HCT116 (cell line): Measurements from ENCODE around the gene SDF4.

ENCODE experiments used
- CEBPB ChIP-seq: IDR thresholded peaks from 2 replicates; pipeline ENCODE4 v1.6.1; 2012; ENCODE audit warnings: low read depth
- CTCF ChIP-seq, 3 experiments: fragments of 200-600 bp in 1 of 3; sonication (generic) in 1 of 3; IDR thresholded peaks in 2 of 3; conservative IDR thresholded peaks in 1 of 3; 2 replicates each; pipeline ENCODE4 v1.5.1; 2012 to 2017; ENCODE audit warnings: low read depth in 2 of 3, low read length in 2 of 3, antibody characterized with exemption in 1 of 3, borderline replicate concordance in 1 of 3, control low read depth in 1 of 3, mild to moderate bottlenecking in 1 of 3, mixed read lengths in 1 of 3, mixed run types in 1 of 3, moderate library complexity in 1 of 3; ENCODE audit not compliant: insufficient read depth in 1 of 3
- EZH2phosphoT487 ChIP-seq: fragments of 200-600 bp; IDR thresholded peaks from 2 replicates; pipeline ENCODE4 v1.6.1; 2018; ENCODE audit warnings: antibody characterized with exemption, borderline replicate concordance
- JUND ChIP-seq: IDR thresholded peaks from 2 replicates; pipeline ENCODE4 v1.6.1; 2012
- POLR2AphosphoS5 ChIP-seq: IDR thresholded peaks from 2 replicates; pipeline ENCODE4 v1.6.1; 2011; ENCODE audit warnings: mild to moderate bottlenecking, low read depth, low read length, moderate library complexity
- YY1 ChIP-seq: IDR thresholded peaks from 2 replicates; pipeline ENCODE4 v1.6.1; 2011; ENCODE audit warnings: low read length, low read depth, moderate library complexity, mild to moderate bottlenecking; ENCODE audit not compliant: insufficient replicate concordance; ENCODE audit errors: extremely low read depth
- ZFX ChIP-seq: fragments of 450-650 bp; IDR thresholded peaks from 2 replicates; pipeline ENCODE4 v1.6.1; 2017

GRCh38 chr1:1273512-1274298 is 41.9 kb upstream of the SDF4 start, which contains the start of gene UBE2J2:
- TF ChIP-seq EZH2phosphoT487 = no peak
- no peak for TF ChIP-seq CTCF (IDR thresholded peaks at IDR 0.05 in 2 of 3, conservative IDR thresholded peaks at IDR 0.05 in 1 of 3; ENCODE audit: borderline replicate concordance in 1 of 3, insufficient read depth in 1 of 3, low read depth in 2 of 3, low read length in 2 of 3)
- TF ChIP-seq CEBPB = no peak
- peak; percentile 98 for TF ChIP-seq YY1
- TF ChIP-seq JUND = no peak
- peak; percentile 83 for TF ChIP-seq POLR2AphosphoS5
- peak; percentile 98; the same call in 1 of the 2 replicates for TF ChIP-seq ZFX
